Measurements from ENCODE around the gene PUDP.

DNA sequence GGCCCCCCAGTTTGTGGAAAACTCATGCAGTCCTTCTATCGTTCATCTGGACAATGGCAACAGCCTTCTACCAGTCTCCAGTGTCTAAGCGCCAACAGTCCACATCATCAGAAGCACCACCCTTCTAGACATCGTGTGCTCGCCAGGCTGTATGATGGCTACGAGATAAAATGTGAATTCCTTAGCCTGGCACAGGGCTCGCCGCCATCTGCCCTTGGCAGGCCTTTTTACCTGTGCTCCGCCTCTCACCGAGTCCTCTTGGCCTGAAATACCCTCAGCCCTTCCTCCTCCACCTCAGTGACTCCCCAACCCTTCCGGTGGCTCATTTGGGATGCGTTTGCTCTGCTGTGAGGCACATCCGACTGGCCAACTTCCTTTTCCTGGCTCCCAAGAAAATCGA is 16.3 kb downstream of the PUDP start:
- TF ChIP-seq EZH2 (IDR thresholded peaks at IDR 0.05), result no peak
- TF ChIP-seq, protein P1, sequence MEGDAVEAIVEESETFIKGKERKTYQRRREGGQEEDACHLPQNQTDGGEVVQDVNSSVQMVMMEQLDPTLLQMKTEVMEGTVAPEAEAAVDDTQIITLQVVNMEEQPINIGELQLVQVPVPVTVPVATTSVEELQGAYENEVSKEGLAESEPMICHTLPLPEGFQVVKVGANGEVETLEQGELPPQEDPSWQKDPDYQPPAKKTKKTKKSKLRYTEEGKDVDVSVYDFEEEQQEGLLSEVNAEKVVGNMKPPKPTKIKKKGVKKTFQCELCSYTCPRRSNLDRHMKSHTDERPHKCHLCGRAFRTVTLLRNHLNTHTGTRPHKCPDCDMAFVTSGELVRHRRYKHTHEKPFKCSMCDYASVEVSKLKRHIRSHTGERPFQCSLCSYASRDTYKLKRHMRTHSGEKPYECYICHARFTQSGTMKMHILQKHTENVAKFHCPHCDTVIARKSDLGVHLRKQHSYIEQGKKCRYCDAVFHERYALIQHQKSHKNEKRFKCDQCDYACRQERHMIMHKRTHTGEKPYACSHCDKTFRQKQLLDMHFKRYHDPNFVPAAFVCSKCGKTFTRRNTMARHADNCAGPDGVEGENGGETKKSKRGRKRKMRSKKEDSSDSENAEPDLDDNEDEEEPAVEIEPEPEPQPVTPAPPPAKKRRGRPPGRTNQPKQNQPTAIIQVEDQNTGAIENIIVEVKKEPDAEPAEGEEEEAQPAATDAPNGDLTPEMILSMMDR (IDR thresholded peaks at IDR 0.05 in 2 of 3, conservative IDR thresholded peaks at IDR 0.05 in 1 of 3; ENCODE audit: borderline replicate concordance in 1 of 3, insufficient read depth in 1 of 3, low read depth in 2 of 3, low read length in 2 of 3), result no peak
- no peak for TF ChIP-seq POLR2A (IDR thresholded peaks at IDR 0.05; ENCODE audit: borderline replicate concordance, extremely low read depth, insufficient read depth, insufficient read length)
- TF ChIP-seq POLR2AphosphoS5 (IDR thresholded peaks at IDR 0.05; ENCODE audit: low read depth, low read length), result no peak
- TF ChIP-seq, protein P2, sequence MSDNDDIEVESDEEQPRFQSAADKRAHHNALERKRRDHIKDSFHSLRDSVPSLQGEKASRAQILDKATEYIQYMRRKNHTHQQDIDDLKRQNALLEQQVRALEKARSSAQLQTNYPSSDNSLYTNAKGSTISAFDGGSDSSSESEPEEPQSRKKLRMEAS (IDR thresholded peaks at IDR 0.05), result no peak
- TF ChIP-seq CEBPB (IDR thresholded peaks at IDR 0.05; ENCODE audit: low read depth), result no peak

All from HCT116 (cell line).